ENCODE measurements around the gene MTUS2.

The MTUS2 gene

DNA sequence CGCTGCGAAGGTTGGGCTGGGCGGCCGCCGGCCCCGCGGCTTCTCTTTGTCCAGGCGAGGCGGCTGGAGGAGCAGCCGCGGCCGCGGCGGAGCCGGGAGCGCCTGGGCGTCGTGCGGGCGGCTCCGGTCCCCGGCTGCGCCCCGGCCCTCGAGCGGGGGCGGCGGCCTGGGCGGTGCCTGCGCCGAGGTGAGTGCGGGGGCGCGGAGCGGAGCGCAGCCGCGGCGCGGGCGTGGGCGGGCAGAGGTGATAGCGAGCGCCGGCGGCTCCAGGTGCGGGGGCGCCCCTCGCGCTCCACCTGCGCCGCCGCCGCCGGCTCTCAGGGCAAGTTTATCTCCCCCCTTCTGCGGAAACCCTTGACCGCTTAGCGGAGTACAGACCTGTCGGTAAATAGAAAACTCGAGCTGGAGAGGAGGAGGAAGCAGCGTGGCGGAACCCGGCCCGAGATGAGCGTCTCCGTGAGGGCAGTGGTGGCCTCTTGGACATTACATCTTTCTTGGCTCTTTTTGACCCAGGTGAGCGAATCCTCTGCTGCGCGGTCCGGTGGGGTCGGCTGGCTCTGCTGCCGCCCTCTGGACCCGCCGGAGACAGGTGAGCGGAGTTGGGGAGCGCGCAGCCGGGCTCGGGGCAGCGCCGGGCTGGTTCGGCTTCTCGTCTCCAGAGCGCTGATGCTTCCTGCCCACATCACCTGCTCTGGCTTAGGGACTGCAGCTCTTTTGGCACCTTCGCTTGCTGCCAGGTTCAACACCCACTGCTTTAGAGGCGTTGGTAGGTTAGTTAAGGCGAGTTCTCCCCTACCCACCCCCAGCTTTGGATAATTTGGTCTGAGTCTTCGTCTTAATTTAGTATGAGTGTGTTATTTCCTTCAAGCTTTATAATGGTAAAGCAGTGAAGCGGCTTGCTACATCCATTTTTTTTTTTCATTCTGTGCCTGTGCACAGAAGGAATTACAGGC is at the start of gene MTUS2:
MTUS2 (plus strand) TSS at position 241 of the 953 bp plus-strand sequence.
- DNase-seq = no peak

GRCh38 chr13:28778308-28779215 is 41.6 kb upstream of the MTUS2 start:
- DNase-seq = no peak

- DNase-seq = no peak
Measured at GRCh38 chr13:28792992-28793391, 27.1 kb upstream of the MTUS2 start.

DNA sequence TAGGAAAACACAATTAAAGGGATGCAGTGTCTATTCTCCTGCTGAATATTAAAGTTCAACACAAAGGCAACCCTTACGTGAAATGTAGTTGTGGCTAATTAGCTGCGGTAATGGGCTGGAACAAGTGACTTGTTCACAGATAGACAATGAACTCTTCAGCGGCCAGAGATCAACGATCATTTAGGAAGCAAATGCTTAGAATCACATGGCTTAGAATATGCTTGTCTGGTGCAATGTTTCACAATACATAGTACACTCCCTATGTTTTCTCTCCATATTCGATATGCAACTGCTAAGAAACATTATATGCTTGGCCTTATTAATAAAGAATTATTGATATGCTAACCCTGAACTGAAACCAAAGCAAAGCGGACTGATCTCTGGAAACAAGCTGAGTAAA is 25.7 kb upstream of the MTUS2 start:
- no peak for DNase-seq

DNA sequence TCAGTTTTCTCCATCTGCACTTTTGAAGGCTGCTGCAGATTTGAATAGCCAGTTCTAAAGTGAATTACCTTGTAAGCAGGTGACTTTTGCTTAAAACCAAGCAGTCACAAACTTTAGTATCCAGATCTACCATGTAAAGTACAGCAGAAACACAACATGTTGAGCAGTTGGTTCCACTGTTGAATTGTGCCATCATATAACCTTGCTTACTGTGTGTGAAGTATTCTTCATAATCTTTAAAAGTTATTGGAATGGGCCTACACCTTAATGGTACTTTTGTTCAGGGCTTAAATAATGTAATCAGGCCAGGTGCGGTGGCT is 23.2 kb upstream of the MTUS2 start:
- no peak for DNase-seq

- DNase-seq = no peak
Measured at GRCh38 chr13:28805193-28805819, 14.8 kb upstream of the MTUS2 start.

GRCh38 chr13:28817204-28817603 is 2.9 kb upstream of the MTUS2 start:
- no peak for DNase-seq

GRCh38 chr13:28819046-28819730 is 951 bp upstream of the MTUS2 start:
- no peak for DNase-seq

DNA sequence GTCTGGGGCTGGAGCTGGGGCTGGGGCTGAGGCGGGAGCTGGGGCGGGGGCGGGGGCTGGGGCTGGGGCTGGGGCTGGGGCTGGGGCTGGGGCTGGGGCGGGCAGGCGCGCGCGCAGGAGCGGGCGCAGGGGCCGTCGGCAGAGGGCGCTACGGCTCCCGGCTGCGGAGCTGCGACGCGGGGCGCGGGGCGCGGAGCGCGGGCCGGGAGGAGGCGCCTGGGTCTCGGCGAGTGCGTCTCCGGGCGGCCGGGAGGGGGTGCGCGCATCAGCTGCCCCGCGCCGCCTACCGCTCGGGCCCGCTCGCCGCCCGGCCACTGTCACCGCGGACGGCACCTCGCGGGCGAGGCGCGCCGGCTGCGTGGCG is 422 bp upstream of the MTUS2 start:
- no peak for DNase-seq

GRCh38 chr13:28822151-28822550 is 2.0 kb downstream of the MTUS2 start:
- no peak for DNase-seq

- no peak for DNase-seq
Measured at GRCh38 chr13:28822801-28823200, 2.7 kb downstream of the MTUS2 start.

GRCh38 chr13:28825379-28825778 is 5.2 kb downstream of the MTUS2 start:
- no peak for DNase-seq

DNA sequence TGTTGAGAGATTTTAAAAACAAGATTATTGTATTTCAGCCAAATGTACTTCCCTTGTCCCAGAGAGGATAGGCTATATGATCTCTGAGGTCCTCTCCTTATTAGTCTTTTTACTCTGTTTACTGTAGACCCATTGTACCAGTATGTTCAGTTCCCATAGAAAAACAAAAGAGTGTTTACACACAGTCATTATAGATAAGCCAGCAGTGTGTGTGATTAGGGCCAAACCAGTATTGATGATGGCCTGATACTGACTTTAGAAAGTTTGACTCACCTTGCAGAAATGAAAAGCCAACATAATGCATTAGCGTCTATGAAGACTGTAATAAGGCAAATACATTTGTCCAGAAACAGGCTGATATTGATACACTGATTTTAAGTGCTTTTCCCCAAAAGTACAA is 6.2 kb downstream of the MTUS2 start:
- no peak for DNase-seq

- no peak for DNase-seq
Measured at GRCh38 chr13:28830580-28830979, 10.4 kb downstream of the MTUS2 start.

GRCh38 chr13:28831117-28831516 is 11.0 kb downstream of the MTUS2 start:
- no peak for DNase-seq

DNA sequence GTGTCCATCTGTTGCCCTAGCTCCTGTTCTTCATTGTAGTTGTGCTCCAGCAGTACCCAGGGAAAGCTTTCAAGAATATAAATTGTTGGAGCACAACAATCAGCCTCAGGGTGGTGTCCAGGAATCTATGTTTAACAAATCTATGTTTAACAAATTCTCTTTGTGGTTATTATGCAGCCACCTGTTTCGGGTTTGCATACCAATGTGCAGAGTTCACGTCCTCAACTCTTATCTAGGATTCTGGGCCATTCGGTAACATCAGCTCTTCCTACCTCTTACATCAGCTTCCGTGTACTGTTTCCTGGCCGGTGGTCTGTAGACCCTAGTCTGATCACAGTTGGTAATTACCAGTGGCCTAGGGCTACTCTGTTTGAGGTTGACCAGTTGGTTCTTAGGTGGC is 17.0 kb downstream of the MTUS2 start:
- no peak for DNase-seq

GRCh38 chr13:28843639-28844038 is 23.5 kb downstream of the MTUS2 start:
- DNase-seq = no peak

DNA sequence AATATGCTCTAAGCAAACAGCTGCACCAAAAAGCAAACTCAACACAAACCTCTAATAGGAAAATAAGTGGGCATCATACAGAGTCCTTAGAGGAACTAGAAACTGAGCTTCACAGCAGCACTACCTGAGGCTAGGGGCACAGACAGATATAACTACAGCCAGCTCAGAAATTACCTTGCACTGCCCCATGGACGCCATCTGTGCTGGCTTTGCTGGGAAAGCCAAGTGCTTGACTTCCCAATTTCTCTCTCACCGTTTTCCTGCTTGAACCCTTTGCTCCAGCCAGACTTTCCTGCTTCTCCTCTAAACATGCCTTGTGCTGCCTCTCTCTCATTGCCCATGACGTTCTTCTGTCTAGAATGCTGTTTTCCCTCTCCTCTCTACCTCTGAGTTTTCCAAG is 29.3 kb downstream of the MTUS2 start:
- no peak for DNase-seq

DNA sequence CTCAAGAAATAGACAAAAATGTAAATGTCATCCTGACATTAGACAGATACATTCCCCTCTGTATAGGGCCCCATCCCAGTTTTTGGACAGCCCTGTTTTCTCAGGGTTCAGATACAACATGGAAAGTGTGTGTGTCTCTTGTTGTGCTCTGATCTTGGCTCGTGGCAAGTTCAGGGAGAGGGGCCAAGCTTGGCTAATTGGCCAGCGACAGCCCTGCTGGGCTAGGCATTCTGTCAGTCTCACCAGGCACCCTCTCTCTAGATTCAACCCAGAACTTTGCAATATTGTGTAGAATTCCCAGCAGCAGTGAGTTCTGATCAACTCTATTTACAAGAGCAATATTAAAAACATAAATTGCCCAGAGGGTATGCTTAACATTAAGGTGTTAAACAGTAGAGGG is 30.1 kb downstream of the MTUS2 start:
- no peak for DNase-seq

- DNase-seq = no peak
Measured at GRCh38 chr13:28851422-28851821, 31.3 kb downstream of the MTUS2 start.

GRCh38 chr13:28854657-28855056 is 34.5 kb downstream of the MTUS2 start:
- DNase-seq = no peak

GRCh38 chr13:28856287-28856686 is 36.1 kb downstream of the MTUS2 start:
- no peak for DNase-seq

DNA sequence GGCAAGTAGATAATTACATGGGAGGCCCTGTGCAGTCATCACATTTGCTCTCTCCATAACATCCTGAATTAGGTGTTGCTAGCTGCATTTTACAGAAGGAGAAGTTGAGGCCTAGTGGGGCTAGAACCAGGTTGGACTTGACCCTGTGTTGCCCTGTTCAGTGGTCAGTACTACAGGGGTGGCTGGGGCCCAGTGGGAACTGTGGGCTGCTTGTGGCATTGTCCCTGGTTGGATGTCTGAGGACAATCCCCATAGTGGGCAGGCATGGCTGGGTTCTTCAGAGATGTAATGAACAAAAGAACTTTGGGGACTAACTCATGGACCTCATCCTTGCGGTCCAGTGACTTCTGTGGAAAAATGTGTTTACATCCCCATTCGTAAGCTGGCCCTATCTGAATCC is 38.9 kb downstream of the MTUS2 start:
- DNase-seq = no peak

Data from GF-D8 (cell line).